Gastroesophageal sphincter (tissue), 4 donors: ENCODE measurements around the gene FZR1. TPM values are rescaled to one million over a fixed set of nuclear protein-coding genes. Genes with fewer than 3 reads are reported as not detected.

Source experiments
- ATAC-seq: fragments of 150-250 bp; one replicate; pipeline ENCODE4 v1.9.1; 2016; ENCODE audit warnings: mild to moderate bottlenecking, moderate library complexity
- H3K27ac ChIP-seq, 4 donors: fragments of 200-600 bp; sonication (generic) in 3 of 4; 1 replicate in 3 of 4; 2 replicates in 1 of 4; pipeline ENCODE4 v1.5.1; 2016 to 2019
- H3K27me3 ChIP-seq: fragments of 200-600 bp; sonication (generic); one replicate; pipeline ENCODE4 v1.5.1; 2019
- H3K36me3 ChIP-seq, 2 donors: fragments of 200-600 bp; sonication (generic); one replicate each; pipeline ENCODE4 v1.5.1; 2019; ENCODE audit warnings: control low read depth in 1 of 2
- H3K4me1 ChIP-seq, 3 donors: fragments of 200-600 bp; sonication (generic); 1 replicate in 2 of 3; 2 replicates in 1 of 3; pipeline ENCODE4 v1.5.1; 2016 to 2019; ENCODE audit warnings: control low read depth in 2 of 3
- H3K4me3 ChIP-seq, 2 donors: fragments of 200-600 bp; sonication (generic); one replicate each; pipeline ENCODE4 v1.5.1; 2019; ENCODE audit warnings: mild to moderate bottlenecking in 1 of 2, moderate library complexity in 1 of 2
- H3K9me3 ChIP-seq, 3 donors: fragments of 200-600 bp; sonication (generic); one replicate each; pipeline ENCODE4 v1.5.1; 2017 to 2019; ENCODE audit warnings: control low read depth in 2 of 3
- EP300 ChIP-seq: sonication (generic); formaldehyde crosslinking; IDR thresholded peaks from one replicate; pipeline ENCODE4 v1.6.1; 2017; ENCODE audit warnings: antibody characterized with exemption, mild to moderate bottlenecking
- POLR2A ChIP-seq, 2 donors: fragments of 450-650 bp; IDR thresholded peaks; one replicate each; pipeline ENCODE4 v1.6.1; 2017; ENCODE audit warnings: antibody characterized with exemption in 2 of 2, mild to moderate bottlenecking in 2 of 2, moderate library complexity in 1 of 2
- POLR2AphosphoS5 ChIP-seq: sonication (generic); formaldehyde crosslinking; IDR thresholded peaks from one replicate; pipeline ENCODE4 v1.6.1; 2017; ENCODE audit warnings: antibody characterized with exemption
- WGBS, 2 donors: methylation state at CpG; one replicate each; pipeline ENCODE4 v1.1.5; 2018; ENCODE audit warnings: low coverage in 1 of 2; 5-methylcytosine and 5-hydroxymethylcytosine counted together
- total RNA-seq, 4 donors: library from RNA; depleted of rRNA; stranded (reverse); fragments of >200 nt; gene quantifications; one replicate each; pipeline ENCODE4 v1.1.0, GENCODE V29; 2016
- TF ChIP-seq, protein P1 (sequence below), 4 experiments: fragments of 200-600 bp in 2 of 4; fragments of 450-650 bp in 2 of 4; sonication (generic) in 1 of 4; IDR thresholded peaks; one replicate each; pipeline ENCODE4 v1.5.1; 2017 to 2019; ENCODE audit warnings: antibody characterized with exemption in 4 of 4, mild to moderate bottlenecking in 2 of 4, moderate library complexity in 2 of 4

Gene FZR1
- total RNA-seq, 4 donors from 2014 or later, result 17.6 to 32.9 (median 23.0) TPM

DNA sequence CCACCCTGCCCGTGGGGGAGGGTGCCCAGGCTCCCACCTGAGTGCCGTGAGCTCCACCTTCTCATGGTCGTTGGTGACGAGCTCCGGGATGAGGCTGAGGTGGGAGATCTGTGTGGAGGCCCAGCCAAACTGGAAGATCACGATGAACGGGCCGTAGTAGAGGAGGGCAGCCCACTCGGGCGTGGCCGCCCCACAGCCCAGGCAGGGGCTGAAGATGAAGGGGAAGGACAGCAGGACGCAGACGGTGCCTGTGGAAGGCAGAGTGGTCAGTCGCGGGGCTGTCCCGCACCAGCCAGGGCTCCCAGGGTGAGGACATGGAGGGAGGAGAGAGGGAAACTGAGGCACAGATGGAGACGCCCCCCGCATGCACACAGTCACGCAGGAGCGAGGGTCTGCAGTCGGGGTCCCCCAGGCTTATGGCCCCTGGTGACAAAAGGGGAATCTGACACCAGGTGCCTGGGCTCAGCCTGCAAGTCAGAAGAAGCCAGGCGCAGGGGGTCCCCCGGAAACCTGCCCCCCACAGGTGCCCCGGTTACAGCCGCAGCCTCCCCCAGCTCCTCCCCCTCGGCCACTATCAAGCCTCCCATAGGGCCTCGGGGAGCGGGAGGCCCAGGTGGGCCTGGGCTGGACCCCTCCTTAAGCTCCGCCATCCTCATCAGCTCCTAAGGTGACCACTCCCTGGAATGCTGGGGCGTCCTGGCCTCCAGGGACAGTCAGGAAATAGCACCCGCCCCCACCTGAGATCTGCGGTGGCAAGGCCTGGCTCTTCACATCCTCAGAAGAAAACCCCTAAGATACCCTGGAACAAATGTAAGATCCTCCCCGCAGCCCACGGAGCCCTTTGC, 45.1 kb downstream of the FZR1 start:
- Histone ChIP-seq H3K4me1 (peaks cover 0 to 39% (median 7%) of the 10 kb centered on the region in 3 donors), H3K4me3 (no peak overlapping the region), H3K27me3 (no peaks in the 10 kb centered on the region), H3K27ac (no peak overlapping the region), H3K9me3 (no peaks in the 10 kb centered on the region), H3K36me3 (peaks cover 0 to 42% of the 10 kb centered on the region in 2 donors)
- TF ChIP-seq, protein P1, sequence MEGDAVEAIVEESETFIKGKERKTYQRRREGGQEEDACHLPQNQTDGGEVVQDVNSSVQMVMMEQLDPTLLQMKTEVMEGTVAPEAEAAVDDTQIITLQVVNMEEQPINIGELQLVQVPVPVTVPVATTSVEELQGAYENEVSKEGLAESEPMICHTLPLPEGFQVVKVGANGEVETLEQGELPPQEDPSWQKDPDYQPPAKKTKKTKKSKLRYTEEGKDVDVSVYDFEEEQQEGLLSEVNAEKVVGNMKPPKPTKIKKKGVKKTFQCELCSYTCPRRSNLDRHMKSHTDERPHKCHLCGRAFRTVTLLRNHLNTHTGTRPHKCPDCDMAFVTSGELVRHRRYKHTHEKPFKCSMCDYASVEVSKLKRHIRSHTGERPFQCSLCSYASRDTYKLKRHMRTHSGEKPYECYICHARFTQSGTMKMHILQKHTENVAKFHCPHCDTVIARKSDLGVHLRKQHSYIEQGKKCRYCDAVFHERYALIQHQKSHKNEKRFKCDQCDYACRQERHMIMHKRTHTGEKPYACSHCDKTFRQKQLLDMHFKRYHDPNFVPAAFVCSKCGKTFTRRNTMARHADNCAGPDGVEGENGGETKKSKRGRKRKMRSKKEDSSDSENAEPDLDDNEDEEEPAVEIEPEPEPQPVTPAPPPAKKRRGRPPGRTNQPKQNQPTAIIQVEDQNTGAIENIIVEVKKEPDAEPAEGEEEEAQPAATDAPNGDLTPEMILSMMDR (IDR thresholded peaks at IDR 0.05), result no peak
- no peak for TF ChIP-seq EP300
- no peak for TF ChIP-seq POLR2AphosphoS5
- TF ChIP-seq POLR2A (IDR thresholded peaks at IDR 0.05), result no peak
- 99% methylated on average over 13 of the region's 34 CpGs; no CpG with 5 or more reads in 1 of the 2 donors for WGBS, 2 donors
- ATAC-seq, result no peak

DNA sequence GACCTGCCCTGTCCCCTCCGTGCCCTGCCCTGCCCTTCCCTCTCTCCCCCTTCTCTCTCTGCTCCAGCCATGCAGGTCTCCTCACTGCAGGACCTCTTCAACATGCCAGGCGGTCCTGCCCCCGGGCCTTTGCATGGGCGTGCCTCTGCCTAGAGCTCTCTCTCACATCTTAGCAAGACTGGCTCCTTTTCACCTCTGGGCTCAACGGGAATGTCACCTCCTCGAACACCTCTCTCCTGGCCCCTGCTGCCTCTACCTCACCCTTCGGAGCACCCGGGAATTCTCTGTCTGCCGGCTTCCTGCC, 45.6 kb downstream of the FZR1 start:
- Histone ChIP-seq H3K4me3 (no peak overlapping the region), H3K27me3 (no peaks in the 10 kb centered on the region), H3K9me3 (no peaks in the 10 kb centered on the region), H3K36me3 (peaks cover 0 to 37% of the 10 kb centered on the region in 2 donors), H3K4me1 (peaks cover 0 to 45% (median 13%) of the 10 kb centered on the region in 3 donors), H3K27ac (no peak overlapping the region)
- WGBS, 2 donors, result 76 to 80% methylated on average over 1 to 9 of the region's 9 CpGs
- no peak for ATAC-seq
- no peak for TF ChIP-seq EP300
- TF ChIP-seq, protein P1 (IDR thresholded peaks at IDR 0.05), result no peak
- TF ChIP-seq POLR2AphosphoS5, result no peak
- TF ChIP-seq POLR2A (IDR thresholded peaks at IDR 0.05), result no peak

DNA sequence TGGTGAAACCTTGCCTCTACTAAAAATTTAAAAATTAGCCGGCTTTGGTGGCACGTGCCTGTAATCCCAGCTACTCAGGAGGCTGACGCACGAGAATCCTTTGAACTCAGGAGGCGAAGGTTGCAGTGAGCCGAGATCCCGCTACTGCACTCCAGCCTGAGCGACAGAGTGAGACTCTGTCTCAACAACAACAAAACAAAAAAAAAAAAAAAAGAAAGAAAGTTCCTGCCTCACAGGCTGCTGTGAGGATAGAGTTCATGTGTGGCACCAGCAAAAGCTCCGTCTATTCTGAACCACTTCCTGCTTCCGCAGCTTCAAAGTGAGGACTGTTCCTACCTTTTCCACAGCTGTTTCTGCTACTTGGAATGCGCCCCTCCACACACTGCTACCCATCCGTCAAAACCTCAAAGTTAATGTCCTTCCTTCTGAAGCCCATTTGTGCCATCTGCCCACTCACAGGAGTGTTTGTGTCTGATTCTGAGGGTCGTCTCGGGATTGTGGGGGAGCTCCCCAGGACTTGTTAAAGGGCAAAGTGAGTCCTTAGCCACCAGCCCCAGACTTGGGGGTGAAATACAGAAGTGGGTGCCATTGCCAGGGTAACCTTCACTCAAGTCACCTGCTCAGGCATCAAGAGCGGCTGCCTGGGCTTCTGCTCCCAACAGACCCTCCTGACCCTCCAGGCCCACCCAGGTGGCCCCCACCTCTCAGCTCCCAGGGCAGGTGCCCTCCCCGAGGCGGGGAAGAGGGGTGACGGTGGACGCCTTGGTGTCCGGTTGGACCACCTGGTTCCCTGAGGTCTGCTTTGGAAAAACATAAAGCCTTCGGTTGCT, 48.4 kb downstream of the FZR1 start:
- no peaks in the 10 kb centered on the region for H3K9me3 ChIP-seq
- TF ChIP-seq, protein P1 (IDR thresholded peaks at IDR 0.05), result no peak
- TF ChIP-seq EP300, result no peak
- TF ChIP-seq POLR2A (IDR thresholded peaks at IDR 0.05), result no peak
- H3K27me3 ChIP-seq, result no peaks in the 10 kb centered on the region
- no peak for ATAC-seq
- WGBS, 2 donors, result 57 to 90% methylated on average over 4 to 11 of the region's 21 CpGs
- no peak overlapping the region for H3K4me3 ChIP-seq
- H3K36me3 ChIP-seq, result peaks cover 0 to 16% of the 10 kb centered on the region in 2 donors
- peaks cover 0 to 52% (median 13%) of the 10 kb centered on the region in 3 donors for H3K4me1 ChIP-seq
- peak overlapping the region in 1 of 4 donors; percentile 17 for H3K27ac ChIP-seq

DNA sequence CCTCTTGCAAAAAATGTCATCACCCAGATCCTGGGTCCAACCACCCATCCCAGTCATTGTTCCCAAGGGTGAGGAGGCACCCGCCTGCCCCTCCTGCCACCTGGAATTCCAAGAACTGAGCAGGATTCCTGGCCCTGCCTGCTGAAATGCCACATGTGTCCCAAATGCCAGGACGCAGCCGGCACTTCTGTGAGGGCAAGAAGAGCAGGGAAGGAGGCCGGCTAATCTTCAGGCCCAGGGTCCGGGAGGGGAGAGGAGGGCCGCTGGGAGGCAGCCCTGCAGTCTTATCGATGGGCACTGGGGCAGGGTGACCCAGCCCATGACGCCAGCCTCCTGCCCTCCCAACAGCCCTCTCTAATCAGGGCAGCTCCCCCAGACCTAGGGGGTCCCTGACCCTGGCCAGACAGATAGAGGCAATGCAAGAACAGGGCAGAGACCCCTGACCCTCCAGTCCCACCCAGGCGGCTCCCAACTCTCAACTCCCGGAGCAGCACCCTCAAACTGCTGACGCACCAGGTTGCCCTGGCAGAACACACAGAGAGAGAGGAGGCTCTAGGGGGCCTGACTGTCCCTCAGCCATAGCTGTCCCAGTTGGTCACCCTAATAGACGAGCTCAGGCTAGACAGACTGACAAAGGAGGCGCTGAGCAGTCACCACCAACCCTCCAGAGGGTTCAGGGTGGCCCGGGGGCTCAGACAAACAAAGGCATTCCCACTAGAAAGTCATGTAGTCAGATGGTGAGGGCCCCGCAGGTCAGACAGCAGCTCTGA, 49.7 kb downstream of the FZR1 start:
- no peak for TF ChIP-seq POLR2A (IDR thresholded peaks at IDR 0.05)
- no peak for TF ChIP-seq EP300
- peaks cover 0 to 52% (median 13%) of the 10 kb centered on the region in 3 donors for H3K4me1 ChIP-seq
- H3K36me3 ChIP-seq, result peaks cover 0 to 4% of the 10 kb centered on the region in 2 donors
- H3K27ac ChIP-seq, result peak overlapping the region in 1 of 4 donors; percentile 88
- ATAC-seq, result no peak
- peak overlapping the region; percentile 89 to 97 for H3K4me3 ChIP-seq
- WGBS, 2 donors, result 43% methylated on average over 1 of the region's 15 CpGs; no CpG with 5 or more reads in 1 of the 2 donors
- no peaks in the 10 kb centered on the region for H3K27me3 ChIP-seq
- H3K9me3 ChIP-seq, result no peaks in the 10 kb centered on the region
